Natural killer cell (primary cell): ENCODE results near the gene PCLO. TPM values are rescaled to one million over a fixed set of nuclear protein-coding genes. Genes with fewer than 3 reads are reported as not detected.

Experiments
- ATAC-seq, 3 donors: fragments of 150-1000 bp in 2 of 3; fragments of 200-7000 bp in 1 of 3; cut with Tn5 transposase; 1 replicate in 1 of 3; 2 replicates in 2 of 3; pipeline ENCODE4 v1.10.0; 2021; ENCODE audit warnings: mild to moderate bottlenecking in 2 of 3, moderate library complexity in 2 of 3
- DNase-seq, 2 donors: peaks; one replicate each; pipeline versions ENCODE4 v3.0.0 to v3.0.0-alpha.2; 2013 to 2021; ENCODE audit warnings: mixed read lengths in 1 of 2
- H3K27ac ChIP-seq: one replicate; pipeline ENCODE4 v1.5.1; 2013; ENCODE audit warnings: mild to moderate bottlenecking, low read length
- H3K27me3 ChIP-seq: one replicate; pipeline ENCODE4 v1.6.1; 2013; ENCODE audit warnings: low read length; ENCODE audit not compliant: control insufficient read depth, insufficient read depth
- H3K36me3 ChIP-seq: one replicate; pipeline ENCODE4 v1.6.1; 2013; ENCODE audit warnings: low read length; ENCODE audit not compliant: control insufficient read depth, insufficient read depth
- H3K4me1 ChIP-seq: one replicate; pipeline ENCODE4 v1.6.1; 2013; ENCODE audit warnings: low read length; ENCODE audit not compliant: control insufficient read depth, insufficient read depth
- H3K4me3 ChIP-seq: one replicate; pipeline ENCODE4 v1.5.1; 2013; ENCODE audit warnings: low read length
- H3K9me3 ChIP-seq: one replicate; pipeline ENCODE4 v1.6.1; 2013; ENCODE audit warnings: low read length; ENCODE audit not compliant: control insufficient read depth, insufficient read depth
- H3K27ac Mint-ChIP-seq, 2 donors: one replicate each; pipeline ENCODE4 v1.8.0; 2022; ENCODE audit warnings: mild to moderate bottlenecking in 2 of 2, mixed read lengths in 2 of 2, moderate library complexity in 1 of 2
- H3K27me3 Mint-ChIP-seq, 2 donors: one replicate each; pipeline ENCODE4 v1.8.0; 2022; ENCODE audit warnings: low read depth in 2 of 2, mixed read lengths in 2 of 2
- H3K36me3 Mint-ChIP-seq: one replicate; pipeline ENCODE4 v1.8.0; 2022; ENCODE audit warnings: mixed read lengths
- H3K4me1 Mint-ChIP-seq, 2 donors: one replicate each; pipeline ENCODE4 v1.8.0; 2022; ENCODE audit warnings: mixed read lengths in 2 of 2
- H3K4me3 Mint-ChIP-seq: one replicate; pipeline ENCODE4 v1.8.0; 2022; ENCODE audit warnings: mild to moderate bottlenecking, moderate library complexity, mixed read lengths
- H3K9me3 Mint-ChIP-seq, 2 donors: one replicate each; pipeline ENCODE4 v1.8.0; 2022; ENCODE audit warnings: mixed read lengths in 2 of 2
- CTCF ChIP-seq: fragments of 200-600 bp; IDR thresholded peaks from one replicate; pipeline ENCODE4 v1.8.0; 2022; ENCODE audit warnings: antibody characterized with exemption
- WGBS: methylation state at CpG from one replicate; pipeline ENCODE4 v1.1.7; 2013; ENCODE audit warnings: missing lambda C conversion rate; ENCODE audit not compliant: insufficient coverage; 5-methylcytosine and 5-hydroxymethylcytosine counted together
- intact Hi-C: fragments of 100-400 bp; cut with micrococcal nuclease; formaldehyde crosslinking; loops from one replicate; pipeline ENCODE4 v1.14.2; 2022
- total RNA-seq, 4 donors: library from RNA; stranded (reverse); fragments of 120-200 nt in 1 of 4; gene quantifications; one replicate each; pipeline versions ENCODE4 v1.2.3 to v1.2.4, GENCODE V29; 2013 to 2022

The PCLO gene
- total RNA-seq, 3 donors from 2014 or later (not counting 1 experiment from before 2014, with no cell fraction given), result not detected

GRCh38 chr7:82839555-82839954, 323.1 kb downstream of the PCLO start:
- H3K27ac ChIP-seq, result no peak overlapping the region
- no peaks in the 10 kb centered on the region for H3K9me3 ChIP-seq
- no peaks in the 10 kb centered on the region for H3K27me3 ChIP-seq
- no peak for ATAC-seq
- no peaks in the 10 kb centered on the region for H3K36me3 Mint-ChIP-seq
- no peak overlapping the region for H3K4me3 ChIP-seq
- no peaks in the 10 kb centered on the region for H3K4me1 ChIP-seq
- no peak overlapping the region for H3K4me3 Mint-ChIP-seq
- DNase-seq, result no peak
- H3K9me3 Mint-ChIP-seq, result peaks cover 9 to 14% of the 10 kb centered on the region in 2 donors
- H3K36me3 ChIP-seq, result no peaks in the 10 kb centered on the region
- TF ChIP-seq CTCF, result no peak
- intact Hi-C loops, result no loop called here
- no peak overlapping the region for H3K27ac Mint-ChIP-seq
- no peaks in the 10 kb centered on the region for H3K4me1 Mint-ChIP-seq
- no peaks in the 10 kb centered on the region for H3K27me3 Mint-ChIP-seq
- WGBS, result 83% methylated on average over 2 of the region's 4 CpGs

- Histone ChIP-seq H3K36me3 (no peaks in the 10 kb centered on the region), H3K9me3 (no peaks in the 10 kb centered on the region), H3K27me3 (no peaks in the 10 kb centered on the region), H3K4me3 (no peak overlapping the region), H3K27ac (no peak overlapping the region), H3K4me1 (no peaks in the 10 kb centered on the region)
- ATAC-seq (no peak), DNase-seq (no peak)
- Mint-ChIP-seq H3K9me3 (peaks cover 9 to 14% of the 10 kb centered on the region in 2 donors), H3K27me3 (no peaks in the 10 kb centered on the region), H3K4me3 (no peak overlapping the region), H3K27ac (no peak overlapping the region), H3K4me1 (no peaks in the 10 kb centered on the region), H3K36me3 (no peaks in the 10 kb centered on the region)
- intact Hi-C loops, result no loop called here
- no peak for TF ChIP-seq CTCF
Measured at GRCh38 chr7:82839063-82839462, 323.6 kb downstream of the PCLO start.

- Histone ChIP-seq H3K9me3 (no peaks in the 10 kb centered on the region), H3K4me3 (no peak overlapping the region), H3K36me3 (no peaks in the 10 kb centered on the region), H3K27ac (no peak overlapping the region), H3K27me3 (no peaks in the 10 kb centered on the region), H3K4me1 (no peaks in the 10 kb centered on the region)
- peaks cover 9 to 14% of the 10 kb centered on the region in 2 donors for H3K9me3 Mint-ChIP-seq
- ATAC-seq, result no peak
- no peak for TF ChIP-seq CTCF
- H3K4me3 Mint-ChIP-seq, result no peak overlapping the region
- intact Hi-C loops, result no loop called here
- no peak overlapping the region for H3K27ac Mint-ChIP-seq
- DNase-seq, result no peak
- H3K36me3 Mint-ChIP-seq, result no peaks in the 10 kb centered on the region
- no peaks in the 10 kb centered on the region for H3K27me3 Mint-ChIP-seq
- H3K4me1 Mint-ChIP-seq, result no peaks in the 10 kb centered on the region
Measured at GRCh38 chr7:82838314-82838713, 324.4 kb downstream of the PCLO start.

- Mint-ChIP-seq H3K27me3 (no peaks in the 10 kb centered on the region), H3K36me3 (no peaks in the 10 kb centered on the region), H3K27ac (no peak overlapping the region), H3K4me3 (no peak overlapping the region), H3K9me3 (peaks cover 0 to 4% of the 10 kb centered on the region in 2 donors), H3K4me1 (no peaks in the 10 kb centered on the region)
- no peak for TF ChIP-seq CTCF
- DNase-seq, result no peak
- H3K4me3 ChIP-seq, result no peak overlapping the region
- no peaks in the 10 kb centered on the region for H3K4me1 ChIP-seq
- H3K36me3 ChIP-seq, result no peaks in the 10 kb centered on the region
- WGBS, result 88% methylated on average over 2 of the region's 2 CpGs
- no peaks in the 10 kb centered on the region for H3K9me3 ChIP-seq
- no peaks in the 10 kb centered on the region for H3K27me3 ChIP-seq
- ATAC-seq, result no peak
- intact Hi-C loops, result no loop called here
- H3K27ac ChIP-seq, result no peak overlapping the region
Measured at GRCh38 chr7:82823073-82823472, 339.6 kb downstream of the PCLO start.
